ENCODE measurements around the gene KCNH2.

GRCh38 chr7:151016942-151017341 is 38.8 kb upstream of the KCNH2 start:
- TF ChIP-seq CTCF (IDR thresholded peaks at IDR 0.05): no peak
- TF ChIP-seq POLR2A (IDR thresholded peaks at IDR 0.05): no peak
